Measurements from ENCODE around the gene ANK3.

ANK3 gene

GRCh38 chr10:60175441-60175971, 214.2 kb downstream of the ANK3 start:
- no peak for DNase-seq (ENCODE audit: low read depth in 2 of 2)

GRCh38 chr10:60172363-60172990, 217.2 kb downstream of the ANK3 start:
- no peak for DNase-seq (ENCODE audit: low read depth in 2 of 2)

GRCh38 chr10:60171436-60172013, 218.2 kb downstream of the ANK3 start:
- no peak for DNase-seq (ENCODE audit: low read depth in 2 of 2)

- DNase-seq (ENCODE audit: low read depth in 2 of 2), result no peak
Observed at GRCh38 chr10:60170250-60170649, 219.4 kb downstream of the ANK3 start.

GRCh38 chr10:60169111-60169510, 220.6 kb downstream of the ANK3 start:
- DNase-seq (ENCODE audit: low read depth in 2 of 2), result no peak

GRCh38 chr10:60167050-60167449, 222.6 kb downstream of the ANK3 start:
- DNase-seq (ENCODE audit: low read depth in 2 of 2), result no peak

- DNase-seq (ENCODE audit: low read depth in 2 of 2), result no peak
Observed at GRCh38 chr10:60163786-60164185, 225.9 kb downstream of the ANK3 start.

GRCh38 chr10:60162631-60163030, 227.0 kb downstream of the ANK3 start:
- DNase-seq (ENCODE audit: low read depth in 2 of 2), result no peak

- no peak for DNase-seq (ENCODE audit: low read depth in 2 of 2)
Observed at GRCh38 chr10:60155943-60156683, 233.6 kb downstream of the ANK3 start.

GRCh38 chr10:60155099-60155877, 234.4 kb downstream of the ANK3 start:
- no peak for DNase-seq (ENCODE audit: low read depth in 2 of 2)

- no peak for DNase-seq (ENCODE audit: low read depth in 2 of 2)
Observed at GRCh38 chr10:60149003-60149402, 240.7 kb downstream of the ANK3 start.

- no peak for DNase-seq (ENCODE audit: low read depth in 2 of 2)
Observed at GRCh38 chr10:60148266-60148840, 241.3 kb downstream of the ANK3 start.

- DNase-seq (ENCODE audit: low read depth in 2 of 2), result no peak
Observed at GRCh38 chr10:60147576-60148265, 242.0 kb downstream of the ANK3 start.

- DNase-seq (ENCODE audit: low read depth in 2 of 2), result no peak
Observed at GRCh38 chr10:60147025-60147424, 242.7 kb downstream of the ANK3 start.

- DNase-seq (ENCODE audit: low read depth in 2 of 2), result no peak
Observed at GRCh38 chr10:60144099-60144498, 245.6 kb downstream of the ANK3 start.

- no peak for DNase-seq (ENCODE audit: low read depth in 2 of 2)
Observed at GRCh38 chr10:60142736-60143135, 246.9 kb downstream of the ANK3 start.

GRCh38 chr10:60141896-60142559, 247.6 kb downstream of the ANK3 start:
- no peak for DNase-seq (ENCODE audit: low read depth in 2 of 2)

- no peak for DNase-seq (ENCODE audit: low read depth in 2 of 2)
Observed at GRCh38 chr10:60140651-60141632, 248.7 kb downstream of the ANK3 start.

GRCh38 chr10:60139798-60140566, 249.7 kb downstream of the ANK3 start:
- no peak for DNase-seq (ENCODE audit: low read depth in 2 of 2)
